Testis (tissue), 3 donors: ENCODE data around the gene METAP1D. TPM values are rescaled to one million over a fixed set of nuclear protein-coding genes. Genes with fewer than 3 reads are reported as not detected.

Experiments
- DNase-seq: peaks from one replicate; pipeline ENCODE4 v3.0.0-alpha.2; 2019
- H3K27ac ChIP-seq, 2 donors: fragments of 200-600 bp; sonication (generic); one replicate each; pipeline ENCODE4 v1.5.1; 2019
- H3K27me3 ChIP-seq: fragments of 200-600 bp; sonication (generic); one replicate; pipeline ENCODE4 v1.5.1; 2019
- H3K36me3 ChIP-seq: fragments of 200-600 bp; sonication (generic); one replicate; pipeline ENCODE4 v1.5.1; 2017; ENCODE audit warnings: low read depth; ENCODE audit errors: missing control alignments
- H3K4me1 ChIP-seq: fragments of 200-600 bp; sonication (generic); one replicate; pipeline ENCODE4 v1.5.1; 2019
- H3K4me3 ChIP-seq, 2 donors: fragments of 200-600 bp; sonication (generic); one replicate each; pipeline ENCODE4 v1.5.1; 2017 to 2019
- H3K9me3 ChIP-seq: fragments of 200-600 bp; sonication (generic); one replicate; pipeline ENCODE4 v1.5.1; 2017
- POLR2A ChIP-seq: fragments of 450-650 bp; IDR thresholded peaks from one replicate; pipeline ENCODE4 v1.6.1; 2017; ENCODE audit warnings: antibody characterized with exemption, mild to moderate bottlenecking, moderate library complexity
- WGBS, 2 donors: methylation state at CpG; one replicate each; pipeline ENCODE4 v1.1.5; 2018; 5-methylcytosine and 5-hydroxymethylcytosine counted together
- intact Hi-C: fragments of 100-400 bp; cut with DNase I; formaldehyde crosslinking; loops from one replicate; pipeline ENCODE4 v1.15.1; 2023; ENCODE audit warnings: low total_unique reads
- polyA plus RNA-seq: library from polyadenylated mRNA; stranded (reverse); fragments of 350-450 nt; fragmentation: Illumina TruSeq; extraction: RNeasy Lipid Tissue Mini Kit (QIAGEN cat#74804); gene quantifications from one replicate; pipeline ENCODE4 v1.2.3, GENCODE V29; 2014; ENCODE audit warnings: low read depth, low replicate concordance; ENCODE audit not compliant: insufficient read depth
- total RNA-seq, 2 donors: library from RNA; depleted of rRNA; stranded (reverse); fragments of >200 nt; gene quantifications; one replicate each; pipeline ENCODE4 v1.2.3, GENCODE V29; 2016
- TF ChIP-seq, protein P1 (sequence below), 3 experiments: fragments of 450-650 bp in 2 of 3; fragments of 200-600 bp in 1 of 3; sonication (generic) in 1 of 3; IDR thresholded peaks; one replicate each; pipeline ENCODE4 v1.5.1; 2016 to 2019; ENCODE audit warnings: antibody characterized with exemption in 3 of 3, mild to moderate bottlenecking in 2 of 3, moderate library complexity in 1 of 3

The METAP1D gene
- total and polyA plus RNA-seq, 3 donors from 2014 or later: 4.5 to 15.3 (median 13.6) TPM

- intact Hi-C loops: no loop called here
- H3K4me1 ChIP-seq: no peaks in the 10 kb centered on the region
- DNase-seq: no peak
- no peaks in the 10 kb centered on the region for H3K27me3 ChIP-seq
- WGBS, 2 donors: 71 to 76% methylated on average over 6 of the region's 6 CpGs
- TF ChIP-seq, protein P1, sequence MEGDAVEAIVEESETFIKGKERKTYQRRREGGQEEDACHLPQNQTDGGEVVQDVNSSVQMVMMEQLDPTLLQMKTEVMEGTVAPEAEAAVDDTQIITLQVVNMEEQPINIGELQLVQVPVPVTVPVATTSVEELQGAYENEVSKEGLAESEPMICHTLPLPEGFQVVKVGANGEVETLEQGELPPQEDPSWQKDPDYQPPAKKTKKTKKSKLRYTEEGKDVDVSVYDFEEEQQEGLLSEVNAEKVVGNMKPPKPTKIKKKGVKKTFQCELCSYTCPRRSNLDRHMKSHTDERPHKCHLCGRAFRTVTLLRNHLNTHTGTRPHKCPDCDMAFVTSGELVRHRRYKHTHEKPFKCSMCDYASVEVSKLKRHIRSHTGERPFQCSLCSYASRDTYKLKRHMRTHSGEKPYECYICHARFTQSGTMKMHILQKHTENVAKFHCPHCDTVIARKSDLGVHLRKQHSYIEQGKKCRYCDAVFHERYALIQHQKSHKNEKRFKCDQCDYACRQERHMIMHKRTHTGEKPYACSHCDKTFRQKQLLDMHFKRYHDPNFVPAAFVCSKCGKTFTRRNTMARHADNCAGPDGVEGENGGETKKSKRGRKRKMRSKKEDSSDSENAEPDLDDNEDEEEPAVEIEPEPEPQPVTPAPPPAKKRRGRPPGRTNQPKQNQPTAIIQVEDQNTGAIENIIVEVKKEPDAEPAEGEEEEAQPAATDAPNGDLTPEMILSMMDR (IDR thresholded peaks at IDR 0.05): no peak
- no peaks in the 10 kb centered on the region for H3K9me3 ChIP-seq
- no peak overlapping the region for H3K27ac ChIP-seq
- H3K4me3 ChIP-seq: no peak overlapping the region
- no peaks in the 10 kb centered on the region for H3K36me3 ChIP-seq
Measured at GRCh38 chr2:172040311-172040710, 40.6 kb downstream of the METAP1D start.

- Histone ChIP-seq H3K36me3 (no peaks in the 10 kb centered on the region), H3K27me3 (no peaks in the 10 kb centered on the region), H3K4me3 (no peak overlapping the region), H3K9me3 (no peaks in the 10 kb centered on the region), H3K27ac (no peak overlapping the region), H3K4me1 (no peaks in the 10 kb centered on the region)
- DNase-seq: no peak
- 62 to 85% methylated on average over 1 of the region's 1 CpG for WGBS, 2 donors
- intact Hi-C loops: no loop called here
- TF ChIP-seq POLR2A: no peak
- TF ChIP-seq, protein P1 (IDR thresholded peaks at IDR 0.05): no peak
Measured at GRCh38 chr2:172046080-172046678, 46.4 kb downstream of the METAP1D start.

- 77 to 79% methylated on average over 3 of the region's 3 CpGs for WGBS, 2 donors
Measured at GRCh38 chr2:172046866-172047565, 47.3 kb downstream of the METAP1D start.

GRCh38 chr2:172047566-172048507 lies 48.1 kb downstream of the METAP1D start:
- H3K27ac ChIP-seq: no peak overlapping the region
- H3K4me1 ChIP-seq: no peaks in the 10 kb centered on the region
- no peaks in the 10 kb centered on the region for H3K27me3 ChIP-seq
- TF ChIP-seq, protein P1 (IDR thresholded peaks at IDR 0.05): no peak
- TF ChIP-seq POLR2A: no peak
- H3K4me3 ChIP-seq: no peak overlapping the region
- no peak for DNase-seq
- no peaks in the 10 kb centered on the region for H3K9me3 ChIP-seq
- no peaks in the 10 kb centered on the region for H3K36me3 ChIP-seq
- 92 to 96% methylated on average over 8 of the region's 8 CpGs for WGBS, 2 donors
- intact Hi-C loops: no loop called here

More at GRCh38 chr2:172046866-172047565, 47.3 kb downstream of the METAP1D start:
- Histone ChIP-seq H3K36me3 (no peaks in the 10 kb centered on the region), H3K9me3 (no peaks in the 10 kb centered on the region), H3K27ac (no peak overlapping the region), H3K27me3 (no peaks in the 10 kb centered on the region), H3K4me1 (no peaks in the 10 kb centered on the region), H3K4me3 (no peak overlapping the region)
- intact Hi-C loops: no loop called here
- DNase-seq: no peak
- no peak for TF ChIP-seq POLR2A
- TF ChIP-seq, protein P1 (IDR thresholded peaks at IDR 0.05): no peak
